Endodermal cell (in vitro differentiated cells): ENCODE results near the gene LRP10. TPM values are rescaled to one million over a fixed set of nuclear protein-coding genes. Genes with fewer than 3 reads are reported as not detected.

Experiments used
- DNase-seq: peaks from one replicate; pipeline ENCODE4 v3.0.0-alpha.2; 2017
- H3K27ac ChIP-seq: 2 replicates; pipeline ENCODE4 v1.5.1; 2013; ENCODE audit warnings: mild to moderate bottlenecking, low read depth, low read length, moderate library complexity
- H3K27me3 ChIP-seq: 2 replicates; pipeline ENCODE4 v1.6.1; 2013; ENCODE audit warnings: mild to moderate bottlenecking, low read length, moderate library complexity; ENCODE audit not compliant: insufficient read depth, control insufficient read depth, poor library complexity, severe bottlenecking
- H3K36me3 ChIP-seq: 2 replicates; pipeline ENCODE4 v1.7.0; 2013; ENCODE audit warnings: mild to moderate bottlenecking, low read length, moderate library complexity; ENCODE audit not compliant: control insufficient read depth, insufficient read depth
- H3K4me1 ChIP-seq: one replicate; pipeline ENCODE4 v1.7.0; 2013; ENCODE audit warnings: low read length; ENCODE audit not compliant: control insufficient read depth, insufficient read depth
- H3K4me3 ChIP-seq: 2 replicates; pipeline ENCODE4 v1.5.1; 2013; ENCODE audit warnings: mild to moderate bottlenecking, low read length, moderate library complexity
- H3K9ac ChIP-seq: 2 replicates; pipeline ENCODE4 v1.6.1; 2013; ENCODE audit warnings: mild to moderate bottlenecking, low read length, moderate library complexity; ENCODE audit not compliant: poor library complexity, severe bottlenecking; ENCODE audit errors: extremely low read depth
- H3K9me3 ChIP-seq: 2 replicates; pipeline ENCODE4 v1.6.1; 2013; ENCODE audit warnings: mild to moderate bottlenecking, low read length, moderate library complexity; ENCODE audit not compliant: control insufficient read depth
- H3K27ac Mint-ChIP-seq: 2 replicates; pipeline ENCODE4 v1.8.0; 2020; ENCODE audit warnings: mixed read lengths
- H3K27me3 Mint-ChIP-seq: 2 replicates; pipeline ENCODE4 v1.8.0; 2021; ENCODE audit warnings: mild to moderate bottlenecking, mixed read lengths; ENCODE audit not compliant: insufficient read depth
- H3K36me3 Mint-ChIP-seq: 2 replicates; pipeline ENCODE4 v1.8.0; 2020; ENCODE audit warnings: low read depth, mixed read lengths
- H3K4me1 Mint-ChIP-seq: 2 replicates; pipeline ENCODE4 v1.8.0; 2020; ENCODE audit warnings: mixed read lengths
- H3K4me3 Mint-ChIP-seq: 2 replicates; pipeline ENCODE4 v1.8.0; 2020; ENCODE audit warnings: mild to moderate bottlenecking, moderate library complexity, mixed read lengths
- H3K9me3 Mint-ChIP-seq: 2 replicates; pipeline ENCODE4 v1.8.0; 2020; ENCODE audit warnings: mild to moderate bottlenecking, mixed read lengths
- WGBS, 2 experiments: methylation state at CpG; one replicate each; pipeline versions ENCODE4 v1.1.5 to v1.1.7; 2013; ENCODE audit warnings: missing lambda C conversion rate in 2 of 2, mixed read lengths in 1 of 2; ENCODE audit not compliant: insufficient coverage in 1 of 2, insufficient read length in 1 of 2; 5-methylcytosine and 5-hydroxymethylcytosine counted together
- total RNA-seq, 2 donors: library from RNA; stranded (reverse); fragmentation: NEBNext Ultra II Directional in 1 of 2; extraction: Animal tissue kit (Norgen Biotek cat#: 25700) in 1 of 2; gene quantifications; 2 replicates in 1 of 2; 3 replicates in 1 of 2; pipeline ENCODE4 v1.2.1, GENCODE V29; 2021
- TF ChIP-seq, protein P1 (sequence below): fragments of 200-600 bp; sonication (generic); conservative IDR thresholded peaks from 2 replicates; pipeline ENCODE4 v1.5.0; 2021; ENCODE audit warnings: antibody characterized with exemption, mild to moderate bottlenecking

Gene LRP10
- total RNA-seq, 2 donors from 2014 or later, result 28.9 to 41.5 TPM

DNA sequence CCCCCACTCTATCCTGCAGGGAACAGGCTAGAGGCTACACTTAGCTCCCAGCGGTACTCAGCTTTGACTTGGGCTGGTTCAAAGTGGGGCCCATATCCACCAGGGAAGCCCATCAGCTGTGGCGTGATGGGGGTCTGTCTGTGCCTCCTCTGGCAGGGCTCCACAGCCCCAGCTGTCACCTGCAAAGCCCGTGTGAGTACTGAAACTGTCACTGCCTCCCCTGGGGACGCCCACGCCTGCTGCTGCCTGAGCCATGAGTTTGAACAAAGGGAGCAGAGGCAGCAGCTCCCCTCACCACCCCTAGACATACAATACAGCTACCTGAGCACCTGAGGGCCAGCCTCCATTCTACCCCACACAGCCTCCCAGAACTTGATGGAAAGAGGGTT is 16.4 kb downstream of the LRP10 start:
- H3K36me3 Mint-ChIP-seq, result peaks cover 3% of the 10 kb centered on the region
- peaks cover 26% of the 10 kb centered on the region for H3K27me3 Mint-ChIP-seq
- H3K4me1 Mint-ChIP-seq, result peaks cover 14% of the 10 kb centered on the region
- H3K27ac Mint-ChIP-seq, result no peak overlapping the region
- 72 to 78% methylated on average over 3 to 5 of the region's 5 CpGs for WGBS, 2 experiments
- no peak for DNase-seq
- H3K9ac ChIP-seq, result no peak overlapping the region
- H3K4me3 ChIP-seq, result peak overlapping the region; percentile 93
- peaks cover 4% of the 10 kb centered on the region for H3K27me3 ChIP-seq
- H3K4me1 ChIP-seq, result peaks cover 14% of the 10 kb centered on the region
- H3K9me3 ChIP-seq, result no peaks in the 10 kb centered on the region
- peaks cover 2% of the 10 kb centered on the region for H3K9me3 Mint-ChIP-seq
- H3K36me3 ChIP-seq, result no peaks in the 10 kb centered on the region
- peak overlapping the region; percentile 80 for H3K4me3 Mint-ChIP-seq
- H3K27ac ChIP-seq, result peak overlapping the region; percentile 97
- TF ChIP-seq, protein P1, sequence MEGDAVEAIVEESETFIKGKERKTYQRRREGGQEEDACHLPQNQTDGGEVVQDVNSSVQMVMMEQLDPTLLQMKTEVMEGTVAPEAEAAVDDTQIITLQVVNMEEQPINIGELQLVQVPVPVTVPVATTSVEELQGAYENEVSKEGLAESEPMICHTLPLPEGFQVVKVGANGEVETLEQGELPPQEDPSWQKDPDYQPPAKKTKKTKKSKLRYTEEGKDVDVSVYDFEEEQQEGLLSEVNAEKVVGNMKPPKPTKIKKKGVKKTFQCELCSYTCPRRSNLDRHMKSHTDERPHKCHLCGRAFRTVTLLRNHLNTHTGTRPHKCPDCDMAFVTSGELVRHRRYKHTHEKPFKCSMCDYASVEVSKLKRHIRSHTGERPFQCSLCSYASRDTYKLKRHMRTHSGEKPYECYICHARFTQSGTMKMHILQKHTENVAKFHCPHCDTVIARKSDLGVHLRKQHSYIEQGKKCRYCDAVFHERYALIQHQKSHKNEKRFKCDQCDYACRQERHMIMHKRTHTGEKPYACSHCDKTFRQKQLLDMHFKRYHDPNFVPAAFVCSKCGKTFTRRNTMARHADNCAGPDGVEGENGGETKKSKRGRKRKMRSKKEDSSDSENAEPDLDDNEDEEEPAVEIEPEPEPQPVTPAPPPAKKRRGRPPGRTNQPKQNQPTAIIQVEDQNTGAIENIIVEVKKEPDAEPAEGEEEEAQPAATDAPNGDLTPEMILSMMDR, result no peak

DNA sequence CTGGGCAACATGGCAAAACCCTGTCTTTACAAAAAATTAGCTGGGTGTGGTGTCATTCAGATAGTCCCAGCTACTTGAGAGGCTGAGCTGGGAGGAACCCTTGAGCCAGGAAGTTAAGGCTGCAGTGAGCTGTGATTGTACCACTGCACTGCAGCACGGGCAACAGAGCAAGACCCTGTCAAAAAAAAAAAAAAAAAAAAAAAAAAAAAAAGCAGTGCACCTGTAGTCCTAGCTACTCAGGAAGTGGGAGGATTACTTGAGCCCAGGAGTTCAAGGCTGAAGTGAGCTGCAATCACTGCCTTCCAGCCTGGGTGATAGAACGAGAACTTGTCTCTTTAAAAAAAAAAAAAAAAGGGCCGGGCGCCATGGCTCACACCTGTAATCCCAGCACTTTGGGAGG is 17.1 kb downstream of the LRP10 start:
- Histone ChIP-seq H3K27ac (no peak overlapping the region), H3K4me3 (no peak overlapping the region), H3K9ac (no peak overlapping the region), H3K9me3 (no peaks in the 10 kb centered on the region), H3K4me1 (peaks cover 8% of the 10 kb centered on the region), H3K36me3 (no peaks in the 10 kb centered on the region), H3K27me3 (peaks cover 4% of the 10 kb centered on the region)
- Mint-ChIP-seq H3K4me1 (peaks cover 9% of the 10 kb centered on the region), H3K27ac (no peak overlapping the region), H3K9me3 (peaks cover 2% of the 10 kb centered on the region), H3K27me3 (peaks cover 26% of the 10 kb centered on the region), H3K36me3 (peaks cover 3% of the 10 kb centered on the region), H3K4me3 (no peak overlapping the region)
- DNase-seq, result no peak
- TF ChIP-seq, protein P1, result no peak
- 71 to 89% methylated on average over 1 to 3 of the region's 4 CpGs for WGBS, 2 experiments

DNA sequence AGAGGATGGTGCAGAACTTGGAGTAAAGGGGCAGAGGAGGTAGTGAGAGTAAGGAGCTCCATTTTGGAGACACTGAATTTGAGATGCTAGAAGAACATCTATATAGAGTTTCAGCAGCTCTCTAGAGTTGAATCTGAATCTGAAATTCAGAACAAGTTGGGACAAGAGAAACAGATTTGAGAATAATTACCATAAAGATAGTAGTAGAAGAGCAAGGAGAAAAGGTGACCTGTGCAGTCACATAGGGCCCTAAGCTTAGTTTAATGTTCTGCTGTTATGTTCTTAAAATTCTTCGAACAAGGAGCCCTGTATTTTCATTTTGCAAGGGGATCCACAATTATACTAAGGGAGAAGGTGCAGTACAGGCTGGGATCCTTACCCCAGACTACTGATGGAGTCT is 18.9 kb downstream of the LRP10 start:
- H3K27me3 Mint-ChIP-seq, result peaks cover 13% of the 10 kb centered on the region
- 90 to 100% methylated on average over 1 of the region's 1 CpG for WGBS, 2 experiments
- H3K9me3 Mint-ChIP-seq, result peaks cover 2% of the 10 kb centered on the region
- Histone ChIP-seq H3K9ac (no peak overlapping the region), H3K9me3 (no peaks in the 10 kb centered on the region), H3K27ac (no peak overlapping the region), H3K4me3 (no peak overlapping the region), H3K27me3 (no peaks in the 10 kb centered on the region), H3K4me1 (peaks cover 8% of the 10 kb centered on the region), H3K36me3 (no peaks in the 10 kb centered on the region)
- H3K27ac Mint-ChIP-seq, result no peak overlapping the region
- H3K4me3 Mint-ChIP-seq, result no peak overlapping the region
- TF ChIP-seq, protein P1, result no peak
- H3K36me3 Mint-ChIP-seq, result peaks cover 3% of the 10 kb centered on the region
- H3K4me1 Mint-ChIP-seq, result peaks cover 7% of the 10 kb centered on the region
- no peak for DNase-seq
